NAMALWA (cell line): ENCODE results near the gene TRMT5.

ENCODE experiments used
- DNase-seq: peaks from one replicate; pipeline ENCODE4 v3.0.0-alpha.2; 2015; ENCODE audit warnings: low spot score

The TRMT5 gene, protein sequence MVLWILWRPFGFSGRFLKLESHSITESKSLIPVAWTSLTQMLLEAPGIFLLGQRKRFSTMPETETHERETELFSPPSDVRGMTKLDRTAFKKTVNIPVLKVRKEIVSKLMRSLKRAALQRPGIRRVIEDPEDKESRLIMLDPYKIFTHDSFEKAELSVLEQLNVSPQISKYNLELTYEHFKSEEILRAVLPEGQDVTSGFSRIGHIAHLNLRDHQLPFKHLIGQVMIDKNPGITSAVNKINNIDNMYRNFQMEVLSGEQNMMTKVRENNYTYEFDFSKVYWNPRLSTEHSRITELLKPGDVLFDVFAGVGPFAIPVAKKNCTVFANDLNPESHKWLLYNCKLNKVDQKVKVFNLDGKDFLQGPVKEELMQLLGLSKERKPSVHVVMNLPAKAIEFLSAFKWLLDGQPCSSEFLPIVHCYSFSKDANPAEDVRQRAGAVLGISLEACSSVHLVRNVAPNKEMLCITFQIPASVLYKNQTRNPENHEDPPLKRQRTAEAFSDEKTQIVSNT

DNA sequence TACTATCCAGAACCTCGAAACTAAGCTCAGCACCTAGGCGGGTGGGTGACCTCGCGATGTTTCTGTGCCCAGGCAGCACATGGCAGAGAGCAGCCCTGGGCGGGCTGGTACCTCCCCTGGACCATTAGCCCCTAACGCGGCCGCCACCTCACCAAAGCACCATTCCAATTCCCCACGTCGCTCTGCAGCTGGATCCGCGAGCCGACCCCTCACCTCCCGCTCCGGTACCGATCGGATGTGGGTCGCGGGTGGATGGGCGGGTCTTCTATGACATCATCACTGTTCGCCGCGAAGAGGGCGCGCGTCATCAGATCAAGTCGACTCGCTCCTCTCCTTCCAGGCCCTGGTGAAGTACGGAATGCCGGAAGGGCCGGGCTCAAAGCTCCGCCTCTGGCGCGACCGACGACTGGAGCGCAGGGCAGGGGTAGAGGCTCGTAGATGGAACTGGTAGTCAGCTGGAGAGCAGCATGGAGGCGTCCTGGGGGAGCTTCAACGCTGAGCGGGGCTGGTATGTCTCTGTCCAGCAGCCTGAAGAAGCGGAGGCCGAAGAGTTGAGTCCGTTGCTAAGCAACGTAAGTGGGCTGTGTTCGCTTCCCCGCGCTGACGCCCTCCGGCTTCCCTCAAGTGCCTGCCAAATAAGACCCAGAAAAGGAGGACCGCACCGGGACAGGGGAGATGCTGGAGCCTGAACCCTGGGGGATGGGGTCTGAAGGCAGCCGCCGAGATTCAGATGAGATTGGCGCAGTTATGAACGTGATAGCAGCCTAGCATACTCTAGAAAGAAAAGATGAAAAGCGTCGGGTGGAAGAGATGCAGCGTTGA is at the start of gene TRMT5, which contains the start of gene SLC38A6:
TRMT5 (minus strand) TSS at position 269 of the 822 bp plus-strand sequence; CDS start at position 163, 106 bp downstream.
SLC38A6 (plus strand) TSS at position 435 of the 822 bp plus-strand sequence; CDS start at position 468, 33 bp downstream.
- DNase-seq = peak; percentile 80

GRCh38 chr14:61026526-61026925 is 45.6 kb upstream of the TRMT5 start:
- DNase-seq = no peak

DNA sequence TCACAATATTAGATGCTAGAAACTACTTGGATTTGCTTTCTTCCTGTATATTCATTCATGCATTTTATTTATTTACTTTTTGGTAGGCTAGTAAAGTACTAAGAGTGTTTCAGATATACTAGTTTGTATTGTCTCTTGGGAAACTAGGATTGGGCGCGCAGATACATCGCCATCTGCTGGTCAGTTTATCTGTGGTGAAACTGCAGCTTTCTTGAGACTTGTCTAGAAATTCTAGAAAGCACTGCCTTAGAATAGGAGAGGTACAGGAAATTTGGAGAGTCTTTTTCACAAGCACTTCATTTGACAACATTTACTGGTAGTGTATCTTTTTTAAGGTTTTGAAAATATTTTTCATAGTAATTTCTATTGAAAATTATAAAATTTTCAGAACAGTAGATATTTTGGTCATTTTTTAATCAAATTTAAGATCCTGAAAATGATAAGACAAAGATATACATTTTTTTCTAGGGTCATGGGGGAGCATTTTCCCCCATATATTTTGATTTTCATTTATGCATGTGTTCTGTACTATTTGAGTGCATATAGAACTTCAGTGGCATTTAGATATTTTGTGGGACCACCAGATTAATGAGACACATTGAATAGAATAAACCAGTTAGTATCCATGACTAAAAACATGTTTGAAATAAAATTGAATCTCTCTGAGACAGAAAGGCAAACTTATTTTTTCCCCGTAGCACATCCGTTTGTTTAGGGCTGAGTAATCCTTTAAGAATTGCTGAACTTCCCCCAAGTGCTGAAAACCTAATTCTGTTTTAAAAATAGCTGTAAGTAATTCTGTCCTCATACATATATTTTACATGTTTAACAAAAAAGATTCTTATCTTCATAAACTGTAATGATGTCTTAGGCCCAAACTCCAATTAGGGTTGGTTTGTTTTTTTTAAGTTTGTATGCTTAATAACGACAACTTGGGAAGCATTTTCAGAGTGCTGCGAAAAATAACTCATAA is 44.7 kb upstream of the TRMT5 start:
- peak; percentile 68 for DNase-seq

DNA sequence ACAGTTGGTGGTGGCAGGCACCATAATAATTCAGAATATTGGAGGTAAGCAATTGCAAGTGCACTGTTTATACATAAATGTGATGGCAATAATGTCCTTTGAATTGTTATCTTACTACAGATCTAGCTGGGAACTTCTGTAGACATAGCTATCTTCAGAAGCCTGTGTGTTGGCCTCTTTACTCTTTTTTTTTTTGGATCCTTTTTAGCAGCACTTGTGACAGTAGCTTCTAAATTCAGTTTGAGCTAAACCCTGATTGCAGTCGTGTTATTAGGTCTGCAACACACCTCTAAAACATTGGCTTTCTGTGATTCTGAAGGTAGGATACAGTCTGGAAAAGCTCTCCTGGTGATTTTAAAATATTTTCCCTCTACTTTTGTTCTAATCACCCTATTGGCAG is 38.7 kb upstream of the TRMT5 start:
- DNase-seq = no peak

DNA sequence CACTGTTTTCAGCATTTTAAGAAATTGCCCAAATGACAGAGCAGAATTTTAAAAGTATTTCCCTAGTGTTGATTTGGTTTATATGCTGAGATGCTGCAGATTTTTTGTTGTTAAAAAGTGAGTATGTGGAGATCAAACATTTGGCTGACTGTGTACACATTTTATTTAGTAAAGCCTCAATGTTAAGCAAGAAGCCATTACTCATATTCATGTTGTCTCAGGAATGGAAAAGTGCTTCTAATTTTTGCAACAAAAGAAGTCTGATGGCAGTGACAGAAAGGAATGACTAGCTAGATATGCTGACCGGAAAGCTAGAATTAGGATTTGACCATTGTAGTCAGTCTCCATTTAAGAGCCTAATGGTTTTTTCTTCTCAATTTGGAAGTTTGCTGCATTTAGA is 22.7 kb upstream of the TRMT5 start:
- no peak for DNase-seq

DNA sequence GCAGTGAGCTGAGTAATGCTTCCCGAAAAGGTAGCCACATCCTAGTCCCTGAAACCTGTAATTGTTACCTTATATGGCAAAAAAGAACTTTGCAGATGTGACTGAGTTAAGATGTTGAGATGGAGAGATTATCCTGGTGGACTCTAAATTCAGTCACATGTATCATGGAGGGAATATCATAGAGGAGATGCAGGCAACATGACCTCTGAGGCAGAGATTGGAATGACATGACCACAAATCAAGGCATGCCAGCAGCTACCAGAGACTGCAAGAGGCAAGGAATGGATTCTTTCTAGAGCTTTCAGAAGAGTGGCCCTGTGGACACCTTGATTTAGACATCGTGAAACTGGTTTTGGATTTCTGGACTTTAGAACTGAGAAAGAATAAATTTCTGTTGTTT is 18.7 kb upstream of the TRMT5 start:
- DNase-seq = no peak

DNA sequence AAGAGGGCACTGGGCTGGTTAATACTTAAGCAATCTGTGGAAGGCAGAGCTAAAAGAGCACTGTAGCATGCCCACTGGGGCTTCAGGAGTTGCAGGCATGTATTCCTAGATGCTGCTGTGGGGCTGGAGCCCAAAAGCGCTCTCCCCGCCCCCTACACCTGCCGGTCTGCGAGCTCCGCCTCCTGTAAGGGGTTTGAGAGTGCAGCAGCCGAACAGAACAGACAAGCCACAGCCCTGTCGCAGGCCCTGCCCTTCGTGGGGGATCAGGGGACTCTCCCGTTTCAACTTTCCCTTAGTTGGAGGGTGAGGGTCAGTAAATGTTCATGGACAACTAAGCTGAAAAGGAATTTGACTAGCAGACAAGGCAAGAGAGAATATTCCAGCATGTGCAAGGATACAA is 17.7 kb upstream of the TRMT5 start:
- no peak for DNase-seq

GRCh38 chr14:60989599-60989998 is 8.7 kb upstream of the TRMT5 start:
- no peak for DNase-seq

- DNase-seq = no peak
These were observed 5.6 kb upstream of the TRMT5 start for GRCh38 chr14:60986500-60986899.

GRCh38 chr14:60984196-60984595 is 3.3 kb upstream of the TRMT5 start:
- no peak for DNase-seq

- no peak for DNase-seq
These were observed 965 bp upstream of the TRMT5 start for GRCh38 chr14:60981633-60982455.

- no peak for DNase-seq
These were observed 3.0 kb downstream of the TRMT5 start for GRCh38 chr14:60977847-60978246.

- no peak for DNase-seq
These were observed 5.3 kb downstream of the TRMT5 start for GRCh38 chr14:60975551-60975950.

- no peak for DNase-seq
These were observed 6.7 kb downstream of the TRMT5 start for GRCh38 chr14:60974090-60974651.

DNA sequence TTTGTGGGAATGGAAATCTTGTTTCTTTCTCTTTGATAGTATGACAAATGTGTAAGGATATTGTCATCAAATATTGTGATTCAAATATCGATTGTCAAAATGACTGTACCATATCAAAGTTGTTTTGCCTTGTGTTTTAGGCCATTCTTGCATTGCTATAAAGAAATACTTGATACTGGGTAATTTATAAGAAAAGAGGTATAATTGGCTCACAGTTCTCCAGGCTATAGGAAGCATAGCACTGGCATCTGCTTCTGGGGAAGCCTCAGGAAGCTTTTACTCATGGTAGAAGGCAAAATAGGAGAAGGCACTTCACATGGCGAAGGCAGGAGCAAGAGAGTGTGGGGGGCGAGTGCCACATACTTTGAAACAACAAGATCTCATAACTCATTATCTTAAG is 7.8 kb downstream of the TRMT5 start:
- no peak for DNase-seq

- DNase-seq = no peak
These were observed 8.6 kb downstream of the TRMT5 start for GRCh38 chr14:60972295-60972694.

GRCh38 chr14:60971271-60971670 is 9.6 kb downstream of the TRMT5 start:
- no peak for DNase-seq

DNA sequence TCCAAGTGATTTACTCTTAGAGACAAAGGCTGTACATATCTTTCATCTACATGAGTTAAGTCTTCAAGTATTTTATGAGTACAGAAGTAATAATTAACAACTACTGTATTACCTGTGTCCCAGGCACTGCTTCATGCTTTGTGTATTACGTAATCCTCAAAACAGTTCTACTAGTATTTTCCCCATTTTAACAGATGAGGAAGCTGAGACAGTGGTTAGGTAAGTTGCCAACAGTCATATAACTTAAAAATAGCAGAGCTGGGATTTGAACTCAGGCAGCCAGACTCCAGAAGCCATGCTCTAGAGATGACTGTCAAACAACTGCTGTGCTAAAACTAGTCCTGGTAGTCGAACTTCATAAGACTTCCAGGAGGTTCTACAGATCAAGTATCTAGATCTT is 10.7 kb downstream of the TRMT5 start:
- DNase-seq = no peak

DNA sequence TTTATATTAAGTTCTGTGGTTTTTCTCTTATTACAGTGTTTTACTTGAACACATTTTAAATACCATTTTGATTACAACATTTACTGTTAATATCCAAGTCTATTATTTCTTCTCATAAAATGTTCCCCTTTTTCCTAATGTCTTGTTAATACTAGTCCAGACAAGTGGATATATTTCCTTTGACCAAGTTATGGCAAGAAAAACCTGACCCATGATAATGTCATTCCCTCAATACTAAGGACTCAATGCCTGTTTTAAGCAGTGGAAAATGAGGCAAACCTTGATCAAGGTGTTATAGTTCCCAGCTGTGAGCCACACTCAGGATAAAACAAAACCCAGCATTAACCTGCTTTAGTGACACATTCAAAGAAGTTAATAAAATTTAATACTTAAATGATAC is 12.2 kb downstream of the TRMT5 start:
- DNase-seq = no peak

DNA sequence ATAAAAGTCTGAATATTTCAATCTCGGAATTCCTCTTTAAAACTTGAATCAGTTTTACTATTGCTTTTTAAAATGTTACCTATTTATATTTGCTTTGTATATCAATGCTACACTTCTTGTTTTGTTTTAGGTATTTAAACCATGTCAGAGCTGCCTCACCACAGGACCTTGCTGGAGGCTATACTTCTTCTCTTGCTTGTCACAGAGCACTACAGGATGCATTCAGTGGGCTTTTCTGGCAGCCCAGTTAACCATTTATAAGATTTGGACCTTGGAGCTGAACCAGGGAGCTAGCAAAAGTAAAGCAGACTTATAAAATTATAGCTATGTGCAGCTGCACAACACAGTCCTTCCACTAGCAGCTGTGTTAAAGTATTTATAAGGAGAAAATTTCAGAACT is 12.8 kb downstream of the TRMT5 start:
- no peak for DNase-seq
